Brain microvascular endothelial cell (primary cell): ENCODE results near the gene GPC5.

Experiments
- DNase-seq: peaks from one replicate; pipeline ENCODE4 v3.0.0-alpha.2; 2020
- H3K27ac ChIP-seq: fragments of 250-450 bp; sonication (Bioruptor Pico); 2 replicates; pipeline ENCODE4 v1.5.1; 2020; ENCODE audit warnings: mild to moderate bottlenecking, moderate library complexity
- H3K27me3 ChIP-seq: fragments of 250-450 bp; sonication (Bioruptor Pico); replicated peaks from 2 replicates; pipeline ENCODE4 v1.5.1; 2020; ENCODE audit warnings: mild to moderate bottlenecking
- H3K36me3 ChIP-seq: fragments of 250-450 bp; sonication (Bioruptor Pico); replicated peaks from 2 replicates; pipeline ENCODE4 v1.5.1; 2020; ENCODE audit warnings: mild to moderate bottlenecking
- H3K4me3 ChIP-seq: 2 replicates; pipeline ENCODE4 v1.5.1; 2011; ENCODE audit warnings: low read depth, mild to moderate bottlenecking, control low read depth, low read length, moderate library complexity
- in situ Hi-C: cut with HindIII; loops from 2 replicates; pipeline ENCODE4 v1.10.0; 2017; ENCODE audit warnings: low sequenced_read_pairs, low pct_ligation_motif_present
- TF ChIP-seq, protein P1 (sequence below): IDR thresholded peaks from 2 replicates; pipeline ENCODE4 v1.5.1; 2011; ENCODE audit warnings: low read depth, mild to moderate bottlenecking, moderate library complexity, low read length, control low read depth, inconsistent platforms; ENCODE audit errors: missing control alignments

GPC5 gene

DNA sequence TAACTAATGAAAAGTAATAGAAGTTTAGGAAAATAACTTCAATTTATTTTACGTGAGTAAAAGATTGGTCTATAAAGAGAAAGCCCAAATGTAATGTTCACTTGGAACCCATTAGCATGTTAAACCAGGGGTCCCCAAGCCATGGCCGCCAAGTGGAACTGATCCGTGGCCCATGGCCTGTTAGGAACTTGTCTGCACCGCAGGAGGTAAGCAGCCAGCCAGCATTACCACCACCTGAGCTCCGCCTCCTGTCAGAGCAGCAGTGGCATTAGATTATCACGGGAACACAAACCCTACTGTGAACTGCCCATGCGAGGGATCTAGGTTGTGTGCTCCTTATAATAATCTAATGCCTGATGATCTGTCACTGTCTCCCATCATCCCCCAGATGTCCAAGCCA lies 1009.4 kb downstream of the GPC5 start:
- Histone ChIP-seq H3K4me3 (no peak overlapping the region), H3K27me3 (no peaks in the 10 kb centered on the region), H3K27ac (no peak overlapping the region), H3K36me3 (no peaks in the 10 kb centered on the region)
- TF ChIP-seq, protein P1, sequence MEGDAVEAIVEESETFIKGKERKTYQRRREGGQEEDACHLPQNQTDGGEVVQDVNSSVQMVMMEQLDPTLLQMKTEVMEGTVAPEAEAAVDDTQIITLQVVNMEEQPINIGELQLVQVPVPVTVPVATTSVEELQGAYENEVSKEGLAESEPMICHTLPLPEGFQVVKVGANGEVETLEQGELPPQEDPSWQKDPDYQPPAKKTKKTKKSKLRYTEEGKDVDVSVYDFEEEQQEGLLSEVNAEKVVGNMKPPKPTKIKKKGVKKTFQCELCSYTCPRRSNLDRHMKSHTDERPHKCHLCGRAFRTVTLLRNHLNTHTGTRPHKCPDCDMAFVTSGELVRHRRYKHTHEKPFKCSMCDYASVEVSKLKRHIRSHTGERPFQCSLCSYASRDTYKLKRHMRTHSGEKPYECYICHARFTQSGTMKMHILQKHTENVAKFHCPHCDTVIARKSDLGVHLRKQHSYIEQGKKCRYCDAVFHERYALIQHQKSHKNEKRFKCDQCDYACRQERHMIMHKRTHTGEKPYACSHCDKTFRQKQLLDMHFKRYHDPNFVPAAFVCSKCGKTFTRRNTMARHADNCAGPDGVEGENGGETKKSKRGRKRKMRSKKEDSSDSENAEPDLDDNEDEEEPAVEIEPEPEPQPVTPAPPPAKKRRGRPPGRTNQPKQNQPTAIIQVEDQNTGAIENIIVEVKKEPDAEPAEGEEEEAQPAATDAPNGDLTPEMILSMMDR: no peak
- no peak for DNase-seq
- in situ Hi-C loops: no loop called here

GRCh38 chr13:92412481-92412880 lies 1014.1 kb downstream of the GPC5 start:
- no peak overlapping the region for H3K4me3 ChIP-seq

GRCh38 chr13:92412996-92413395 lies 1014.6 kb downstream of the GPC5 start:
- no peaks in the 10 kb centered on the region for H3K36me3 ChIP-seq

More at GRCh38 chr13:92412481-92412880, 1014.1 kb downstream of the GPC5 start:
- DNase-seq: no peak
- Histone ChIP-seq H3K36me3 (no peaks in the 10 kb centered on the region), H3K27ac (no peak overlapping the region), H3K27me3 (no peaks in the 10 kb centered on the region)
- TF ChIP-seq, protein P1: no peak
- in situ Hi-C loops: no loop called here

DNA sequence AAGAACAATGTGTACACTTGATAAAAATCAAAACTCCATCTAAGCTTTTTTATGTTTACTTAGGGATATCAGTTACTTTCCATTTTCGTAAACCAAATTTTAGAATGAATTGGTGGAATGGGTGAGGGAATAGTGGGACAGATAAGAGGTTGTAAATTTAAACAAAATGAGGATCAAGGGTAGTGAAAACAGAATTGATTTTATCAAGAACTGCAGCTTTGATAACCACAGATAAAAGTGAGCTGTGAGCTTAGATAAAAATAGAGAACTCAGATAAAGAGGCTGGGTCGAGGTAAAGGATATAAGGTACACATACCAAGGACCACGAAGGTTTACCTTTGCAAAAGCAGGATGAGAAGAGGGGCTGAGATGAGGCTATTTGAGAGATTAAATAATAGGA lies 1015.0 kb downstream of the GPC5 start:
- no peak for DNase-seq
- TF ChIP-seq, protein P1: no peak
- Histone ChIP-seq H3K27ac (no peak overlapping the region), H3K4me3 (no peak overlapping the region), H3K36me3 (no peaks in the 10 kb centered on the region), H3K27me3 (no peaks in the 10 kb centered on the region)
- in situ Hi-C loops: no loop called here

More at GRCh38 chr13:92412996-92413395, 1014.6 kb downstream of the GPC5 start:
- Histone ChIP-seq H3K27me3 (no peaks in the 10 kb centered on the region), H3K27ac (no peak overlapping the region), H3K4me3 (no peak overlapping the region)
- TF ChIP-seq, protein P1: no peak
- DNase-seq: no peak
- in situ Hi-C loops: no loop called here

DNA sequence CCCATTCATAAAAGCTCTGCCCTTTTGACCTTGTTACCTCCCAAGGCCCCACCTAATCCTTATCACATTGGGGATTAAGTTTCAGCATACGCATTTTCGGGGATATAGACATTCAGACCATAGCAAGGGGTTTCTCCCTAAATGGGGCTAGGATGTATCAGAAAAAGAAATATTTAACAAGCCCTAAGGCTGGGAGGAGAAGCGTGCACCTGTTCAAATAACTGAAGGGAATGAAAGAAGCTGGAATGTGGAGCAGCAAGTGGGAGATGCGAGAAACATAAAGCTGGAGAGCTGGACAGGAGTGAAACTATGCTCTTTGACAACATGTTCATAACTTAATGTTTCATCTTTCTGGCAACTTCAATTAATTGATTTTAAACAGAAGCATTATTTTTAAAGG lies 1016.4 kb downstream of the GPC5 start:
- Histone ChIP-seq H3K36me3 (no peaks in the 10 kb centered on the region), H3K27ac (no peak overlapping the region), H3K27me3 (no peaks in the 10 kb centered on the region), H3K4me3 (no peak overlapping the region)
- DNase-seq: no peak
- in situ Hi-C loops: no loop called here
- TF ChIP-seq, protein P1: no peak

DNA sequence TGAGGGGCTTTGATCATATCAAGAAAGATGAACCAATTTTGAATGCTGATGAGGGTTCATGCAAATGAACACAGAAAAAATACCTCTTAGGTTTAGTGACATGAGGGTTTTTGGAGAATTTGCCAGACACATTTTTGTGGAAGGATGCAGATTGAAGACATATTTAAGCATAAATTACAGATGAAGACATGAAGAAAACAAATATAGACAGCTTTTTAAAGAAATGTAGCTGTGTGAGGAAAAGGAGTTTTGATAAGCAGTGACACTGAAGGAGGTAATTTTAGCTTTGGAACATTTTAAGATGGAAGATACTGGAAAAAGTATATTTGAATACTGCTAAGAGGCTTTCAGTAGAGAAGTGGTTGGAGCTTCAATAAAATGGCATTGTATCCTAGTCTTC lies 1017.4 kb downstream of the GPC5 start:
- TF ChIP-seq, protein P1: no peak
- no peak overlapping the region for H3K4me3 ChIP-seq
- no peak overlapping the region for H3K27ac ChIP-seq
- H3K27me3 ChIP-seq: no peaks in the 10 kb centered on the region
- no peaks in the 10 kb centered on the region for H3K36me3 ChIP-seq
- in situ Hi-C loops: no loop called here
- DNase-seq: no peak
